GM06990 (cell line): ENCODE measurements around the gene CDX1.

Source experiments
- DNase-seq: peaks from one replicate; pipeline ENCODE4 v3.0.0-alpha.2; 2011; ENCODE audit not compliant: insufficient read length; ENCODE audit errors: extremely low read depth
- H3K27me3 ChIP-seq: replicated peaks from 2 replicates; pipeline ENCODE4 v1.6.0; 2011; ENCODE audit warnings: low read length; ENCODE audit not compliant: control insufficient read depth, insufficient read depth
- H3K36me3 ChIP-seq: 2 replicates; pipeline ENCODE4 v1.5.1; 2011; ENCODE audit warnings: low read length; ENCODE audit not compliant: control insufficient read depth, insufficient read depth
- H3K4me3 ChIP-seq: replicated peaks from 2 replicates; pipeline ENCODE4 v1.5.1; 2011; ENCODE audit warnings: low read depth, mild to moderate bottlenecking, control low read depth, low read length
- CTCF ChIP-seq: IDR thresholded peaks from 2 replicates; pipeline ENCODE4 v1.5.1; 2011; ENCODE audit warnings: low read length, control low read depth, mild to moderate bottlenecking, inconsistent platforms; ENCODE audit not compliant: insufficient read depth, poor library complexity, severe bottlenecking

CDX1 gene

GRCh38 chr5:150195736-150196485, 29.3 kb downstream of the CDX1 start:
- Histone ChIP-seq H3K4me3 (no peak overlapping the region), H3K36me3 (no peaks in the 10 kb centered on the region), H3K27me3 (peaks cover 8% of the 10 kb centered on the region)
- DNase-seq, result no peak
- no peak for TF ChIP-seq CTCF

- Histone ChIP-seq H3K27me3 (peaks cover 7% of the 10 kb centered on the region), H3K36me3 (no peaks in the 10 kb centered on the region), H3K4me3 (no peak overlapping the region)
- no peak for TF ChIP-seq CTCF
- no peak for DNase-seq
These were observed 29.9 kb downstream of the CDX1 start for GRCh38 chr5:150196514-150196913.

GRCh38 chr5:150196986-150197385, 30.4 kb downstream of the CDX1 start:
- DNase-seq, result no peak
- H3K27me3 ChIP-seq, result peaks cover 7% of the 10 kb centered on the region
- no peaks in the 10 kb centered on the region for H3K36me3 ChIP-seq
- H3K4me3 ChIP-seq, result no peak overlapping the region
- no peak for TF ChIP-seq CTCF

- Histone ChIP-seq H3K27me3 (peaks cover 7% of the 10 kb centered on the region), H3K36me3 (no peaks in the 10 kb centered on the region), H3K4me3 (no peak overlapping the region)
- TF ChIP-seq CTCF, result no peak
- no peak for DNase-seq
These were observed 30.9 kb downstream of the CDX1 start for GRCh38 chr5:150197476-150197875.

- no peak for DNase-seq
- no peak for TF ChIP-seq CTCF
- peaks cover 6% of the 10 kb centered on the region for H3K27me3 ChIP-seq
- H3K36me3 ChIP-seq, result no peaks in the 10 kb centered on the region
- H3K4me3 ChIP-seq, result no peak overlapping the region
These were observed 35.9 kb downstream of the CDX1 start for GRCh38 chr5:150202501-150202900.
